ENCODE data around the gene DHRS4L2.
"Not testable (repeated sequence)": the region's sequence is repeated elsewhere in the genome, so short reads cannot be mapped to it uniquely, and the experiment has no call there.

DNA sequence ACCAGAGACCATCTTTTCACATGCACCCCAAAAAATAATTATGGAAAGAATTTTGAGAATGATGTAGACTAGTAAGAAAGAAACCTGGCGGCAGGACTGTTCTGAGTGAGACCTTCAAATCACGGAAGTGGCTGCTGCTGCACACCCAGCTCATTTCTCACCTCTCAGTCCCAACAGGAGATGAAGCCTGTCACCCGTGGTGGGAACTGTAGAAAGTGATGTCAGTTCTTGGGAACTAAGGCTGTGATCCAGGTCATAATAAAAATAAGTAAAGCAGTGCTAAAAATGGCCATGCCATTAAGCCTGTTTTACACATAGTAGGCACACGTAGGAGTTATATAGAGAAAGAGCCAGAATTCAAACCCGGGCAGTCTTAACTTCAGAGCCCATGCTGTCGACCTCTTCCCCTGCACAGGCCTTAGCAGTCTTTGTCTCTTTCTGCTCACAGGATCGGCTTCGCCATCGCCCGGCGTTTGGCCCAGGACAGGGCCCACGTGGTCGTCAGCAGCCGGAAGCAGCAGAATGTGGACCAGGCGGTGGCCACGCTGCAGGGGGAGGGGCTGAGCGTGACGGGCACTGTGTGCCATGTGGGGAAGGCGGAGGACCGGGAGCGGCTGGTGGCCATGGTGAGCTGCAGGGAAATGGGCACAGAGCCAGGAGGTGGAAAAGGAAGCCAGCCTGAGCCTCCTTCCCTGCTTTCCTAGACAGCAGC lies 1.2 kb downstream of the DHRS4L2 start:
- TF ChIP-seq CTCF (IDR thresholded peaks at IDR 0.05 in 4 of 5, conservative IDR thresholded peaks at IDR 0.05 in 1 of 5), result not testable (repeated sequence)
- TF ChIP-seq POLR2A (IDR thresholded peaks at IDR 0.05), result peak; percentile 61 to 65

Measured in gastrocnemius medialis (tissue), 4 donors.